ENCODE results near the gene IMMP2L.

- no peak for TF ChIP-seq CTCF (IDR thresholded peaks at IDR 0.05)
- no peak for TF ChIP-seq POLR2A (IDR thresholded peaks at IDR 0.05)
Measured at GRCh38 chr7:111029141-111029572, 533.1 kb downstream of the IMMP2L start.

All from body of pancreas (tissue), 4 donors.